CD4-positive, alpha-beta T cell treated with Interleukin-4 for 4 hours (primary cell): Measurements from ENCODE around the gene PLCD3.

Experiments
- DNase-seq: peaks from one replicate; pipeline ENCODE4 v3.0.0-alpha.2; 2020

The PLCD3 gene

GRCh38 chr17:45067637-45068036 lies 64.7 kb downstream of the PLCD3 start:
- DNase-seq, result no peak

GRCh38 chr17:45063198-45063597 lies 69.1 kb downstream of the PLCD3 start:
- no peak for DNase-seq

GRCh38 chr17:45061606-45062205 lies 70.6 kb downstream of the PLCD3 start:
- no peak for DNase-seq

GRCh38 chr17:45060797-45061605 lies 71.3 kb downstream of the PLCD3 start, which contains the start of gene NMT1:
TSS of gene NMT1 (plus strand) at chr17:45061317. CDS start at chr17:45061330, 13 bp downstream.
- peak; percentile 99 for DNase-seq

GRCh38 chr17:45060382-45060796 lies 71.9 kb downstream of the PLCD3 start:
- no peak for DNase-seq
